DOHH2 (cell line): ENCODE data around the gene PITPNM1.
"Not testable (repeated sequence)": the region's sequence is repeated elsewhere in the genome, so short reads cannot be mapped to it uniquely, and the experiment has no call there.

Experiments
- H3F3A ChIP-seq: fragments of 200-600 bp; sonication (generic), shearing (Covaris generic); 2 replicates; pipeline ENCODE4 v1.6.0; 2016; ENCODE audit warnings: antibody characterized with exemption, mild to moderate bottlenecking; ENCODE audit not compliant: control insufficient read depth, insufficient read depth
- H3K27ac ChIP-seq: fragments of 200-600 bp; sonication (generic); 2 replicates; pipeline ENCODE4 v1.5.1; 2014; ENCODE audit warnings: low read depth, mild to moderate bottlenecking, low read length, moderate library complexity
- H3K27me3 ChIP-seq: fragments of 200-600 bp; sonication (generic); 2 replicates; pipeline ENCODE4 v1.6.1; 2014; ENCODE audit warnings: mild to moderate bottlenecking, low read length, mixed read lengths; ENCODE audit not compliant: control insufficient read depth
- H3K36me3 ChIP-seq: fragments of 200-600 bp; sonication (generic); 2 replicates; pipeline ENCODE4 v1.6.1; 2014; ENCODE audit warnings: mild to moderate bottlenecking, low read length, moderate library complexity, mixed read lengths; ENCODE audit not compliant: control insufficient read depth
- H3K4me1 ChIP-seq: fragments of 200-600 bp; sonication (generic); 2 replicates; pipeline ENCODE4 v1.6.1; 2014; ENCODE audit warnings: mild to moderate bottlenecking, low read length, mixed read lengths; ENCODE audit not compliant: control insufficient read depth
- H3K4me2 ChIP-seq: fragments of 200-600 bp; sonication (generic); 2 replicates; pipeline ENCODE4 v1.6.0; 2014; ENCODE audit warnings: mild to moderate bottlenecking, low read length, moderate library complexity
- H3K4me3 ChIP-seq: fragments of 200-600 bp; sonication (generic); 2 replicates; pipeline ENCODE4 v1.5.1; 2014; ENCODE audit warnings: mild to moderate bottlenecking, low read length, mixed read lengths
- H3K79me2 ChIP-seq: fragments of 200-600 bp; sonication (generic); 2 replicates; pipeline ENCODE4 v1.6.1; 2014; ENCODE audit warnings: mild to moderate bottlenecking, low read length, mixed read lengths; ENCODE audit not compliant: control insufficient read depth
- H3K9me2 ChIP-seq: fragments of 200-600 bp; sonication (generic); replicated peaks from 2 replicates; pipeline ENCODE4 v1.6.1; 2014; ENCODE audit warnings: mild to moderate bottlenecking, low read length, mixed read lengths; ENCODE audit not compliant: control insufficient read depth
- H3K9me3 ChIP-seq: fragments of 200-600 bp; sonication (generic); 2 replicates; pipeline ENCODE4 v1.6.1; 2014; ENCODE audit warnings: antibody characterized with exemption, low read length, mixed read lengths; ENCODE audit not compliant: control insufficient read depth, insufficient read depth
- H4K20me1 ChIP-seq: fragments of 200-600 bp; sonication (generic); 2 replicates; pipeline ENCODE4 v1.6.0; 2014; ENCODE audit warnings: low read depth, mild to moderate bottlenecking, antibody characterized with exemption, low read length, moderate library complexity; ENCODE audit not compliant: control insufficient read depth, insufficient read depth
- EZH2phosphoT487 ChIP-seq: fragments of 200-600 bp; sonication (generic); IDR thresholded peaks from 2 replicates; pipeline ENCODE4 v1.6.1; 2017; ENCODE audit warnings: borderline replicate concordance, mild to moderate bottlenecking, antibody characterized with exemption, low read length, moderate library complexity, mixed read lengths
- TF ChIP-seq, protein P1 (sequence below): fragments of 200-600 bp; sonication (generic); IDR thresholded peaks from one replicate; pipeline ENCODE4 v1.5.1; 2014; ENCODE audit warnings: antibody characterized with exemption, mild to moderate bottlenecking, low read depth, low read length; ENCODE audit not compliant: poor library complexity, severe bottlenecking

PITPNM1 gene

DNA sequence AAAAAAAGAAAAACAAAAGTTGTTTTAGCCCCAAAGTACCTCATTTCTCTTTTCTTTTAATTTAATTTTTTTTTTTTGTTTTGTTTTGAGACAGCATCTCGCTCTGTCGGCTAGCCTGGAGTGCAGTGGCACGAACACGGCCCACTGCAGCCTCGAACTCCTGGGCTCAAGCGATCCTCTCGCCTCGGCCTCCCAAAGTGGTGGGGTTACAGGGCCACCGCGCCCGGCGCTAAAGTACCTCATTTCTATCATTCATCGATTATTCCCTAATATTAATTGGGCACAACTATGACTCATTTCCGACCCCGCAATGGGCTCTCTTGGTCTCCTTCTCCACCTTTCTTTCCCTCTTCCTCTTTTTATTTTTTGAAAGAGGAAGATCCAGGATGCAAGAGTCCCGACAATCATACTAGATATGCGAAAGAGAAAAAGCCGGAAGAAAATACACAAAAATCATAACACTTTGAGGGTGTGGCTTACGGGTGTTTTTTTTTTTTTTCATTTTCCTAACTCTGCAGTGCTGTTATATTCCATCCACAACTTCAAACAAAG is 22.8 kb downstream of the PITPNM1 start:
- Histone ChIP-seq H3K4me2 (peak overlapping the region; percentile 86), H3K79me2 (peaks cover 32% of the 10 kb centered on the region), H3K4me1 (peaks cover 50% of the 10 kb centered on the region), H3K27me3 (peaks cover 2% of the 10 kb centered on the region; the same call in 1 of the 2 replicates), H3K9me3 (no peaks in the 10 kb centered on the region), H3K9me2 (no peaks in the 10 kb centered on the region), H3F3A (peaks cover 28% of the 10 kb centered on the region), H3K36me3 (peaks cover 14% of the 10 kb centered on the region), H3K4me3 (peak overlapping the region; percentile 81), H4K20me1 (no peaks in the 10 kb centered on the region), H3K27ac (peak overlapping the region; percentile 81)
- TF ChIP-seq, protein P1, sequence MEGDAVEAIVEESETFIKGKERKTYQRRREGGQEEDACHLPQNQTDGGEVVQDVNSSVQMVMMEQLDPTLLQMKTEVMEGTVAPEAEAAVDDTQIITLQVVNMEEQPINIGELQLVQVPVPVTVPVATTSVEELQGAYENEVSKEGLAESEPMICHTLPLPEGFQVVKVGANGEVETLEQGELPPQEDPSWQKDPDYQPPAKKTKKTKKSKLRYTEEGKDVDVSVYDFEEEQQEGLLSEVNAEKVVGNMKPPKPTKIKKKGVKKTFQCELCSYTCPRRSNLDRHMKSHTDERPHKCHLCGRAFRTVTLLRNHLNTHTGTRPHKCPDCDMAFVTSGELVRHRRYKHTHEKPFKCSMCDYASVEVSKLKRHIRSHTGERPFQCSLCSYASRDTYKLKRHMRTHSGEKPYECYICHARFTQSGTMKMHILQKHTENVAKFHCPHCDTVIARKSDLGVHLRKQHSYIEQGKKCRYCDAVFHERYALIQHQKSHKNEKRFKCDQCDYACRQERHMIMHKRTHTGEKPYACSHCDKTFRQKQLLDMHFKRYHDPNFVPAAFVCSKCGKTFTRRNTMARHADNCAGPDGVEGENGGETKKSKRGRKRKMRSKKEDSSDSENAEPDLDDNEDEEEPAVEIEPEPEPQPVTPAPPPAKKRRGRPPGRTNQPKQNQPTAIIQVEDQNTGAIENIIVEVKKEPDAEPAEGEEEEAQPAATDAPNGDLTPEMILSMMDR, result no peak
- TF ChIP-seq EZH2phosphoT487, result no peak

GRCh38 chr11:67477344-67478050 is 27.7 kb downstream of the PITPNM1 start:
- peaks cover 18% of the 10 kb centered on the region for H3K4me1 ChIP-seq
- H3K36me3 ChIP-seq, H3K4me3 ChIP-seq, H3K27ac ChIP-seq, H3K9me3 ChIP-seq, H3K79me2 ChIP-seq, H4K20me1 ChIP-seq, H3F3A ChIP-seq, H3K27me3 ChIP-seq, H3K4me2 ChIP-seq, H3K9me2 ChIP-seq: not testable (repeated sequence)

DNA sequence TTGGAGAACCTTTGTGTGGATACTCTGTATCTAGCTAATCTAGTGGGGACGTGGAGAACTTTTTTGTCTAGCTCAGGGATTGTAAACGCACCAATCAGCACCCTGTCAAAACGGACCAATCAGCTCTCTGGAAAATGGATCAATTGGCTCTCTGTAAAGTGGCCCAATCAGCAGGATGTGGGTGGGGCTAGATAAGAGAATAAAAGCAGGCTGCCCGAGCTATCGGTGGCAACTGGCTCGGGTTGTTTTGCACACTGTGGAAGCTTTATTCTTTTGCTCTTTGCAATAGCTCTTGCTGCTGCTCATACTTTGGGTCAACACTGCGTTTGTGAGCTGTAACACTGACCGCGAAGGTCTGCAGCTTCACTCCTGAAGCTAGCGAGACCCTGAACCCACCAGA is 28.5 kb downstream of the PITPNM1 start:
- H3K27ac ChIP-seq, H3K27me3 ChIP-seq: not testable (repeated sequence)

GRCh38 chr11:67472882-67473281 is 32.3 kb downstream of the PITPNM1 start:
- H3K4me3 ChIP-seq, result no peak overlapping the region
- H3K9me3 ChIP-seq, result no peaks in the 10 kb centered on the region
- no peak overlapping the region for H3K27ac ChIP-seq
- H3K79me2 ChIP-seq, result peaks cover 11% of the 10 kb centered on the region
- H3K4me2 ChIP-seq, result no peak overlapping the region
- H4K20me1 ChIP-seq, result no peaks in the 10 kb centered on the region
- no peaks in the 10 kb centered on the region for H3F3A ChIP-seq
- no peaks in the 10 kb centered on the region for H3K9me2 ChIP-seq
- H3K4me1 ChIP-seq, result peaks cover 39% of the 10 kb centered on the region
- H3K36me3 ChIP-seq, result no peaks in the 10 kb centered on the region
- no peak for TF ChIP-seq EZH2phosphoT487
- TF ChIP-seq, protein P1, result no peak
- H3K27me3 ChIP-seq, result no peaks in the 10 kb centered on the region

More for the DNA sequence above, 28.5 kb downstream of the PITPNM1 start:
- H3K9me2 ChIP-seq, H3K9me3 ChIP-seq, H3K79me2 ChIP-seq, H3F3A ChIP-seq, H3K4me2 ChIP-seq, H4K20me1 ChIP-seq, H3K4me3 ChIP-seq, H3K36me3 ChIP-seq: not testable (repeated sequence)
- H3K4me1 ChIP-seq, result peaks cover 16% of the 10 kb centered on the region
